Ovary (tissue), 3 donors: Measurements from ENCODE around the gene RNF166.

Experiments
- CTCF ChIP-seq, 3 donors: fragments of 450-650 bp in 2 of 3; fragments of 200-600 bp in 1 of 3; IDR thresholded peaks; one replicate each; pipeline versions ENCODE4 v1.5.1 to v1.8.0; 2016 to 2022; ENCODE audit warnings: antibody characterized with exemption in 3 of 3, mild to moderate bottlenecking in 1 of 3
- EP300 ChIP-seq: sonication (generic); formaldehyde crosslinking; IDR thresholded peaks from one replicate; pipeline ENCODE4 v1.6.1; 2017; ENCODE audit warnings: antibody characterized with exemption
- donor health status: DM: no; HTN: no; CAD: no.

- no peak for TF ChIP-seq CTCF (IDR thresholded peaks at IDR 0.05)
- TF ChIP-seq EP300 = no peak
These were observed 7.6 kb upstream of the RNF166 start for GRCh38 chr16:88713568-88714419.
